ENCODE results near the gene AADACL4. TPM values are rescaled to one million over a fixed set of nuclear protein-coding genes. Genes with fewer than 3 reads are reported as not detected.
A peak's percentile ranks its signal among the peaks of the same experiment; 100 is the strongest.
"Not testable (repeated sequence)": the region's sequence is repeated elsewhere in the genome, so short reads cannot be mapped to it uniquely, and the experiment has no call there.

The AADACL4 gene
- total and polyA plus RNA-seq, 2 donors (not counting 1 experiment from before 2014, with no cell fraction given), result not detected

- ATAC-seq (ENCODE audit: low read depth); H3K27me3 ChIP-seq (replicated peaks in 1 of 4; ENCODE audit: control extremely low read depth in 1 of 4, control insufficient read depth in 3 of 4, insufficient read depth in 4 of 4, low read length in 3 of 4); H3K4me3 ChIP-seq (ENCODE audit: control extremely low read depth in 1 of 5, extremely low read depth in 1 of 5, insufficient read depth in 1 of 5, low read depth in 2 of 5, low read length in 4 of 5); H3K4me1 ChIP-seq (ENCODE audit: control insufficient read depth in 2 of 2, insufficient read depth in 2 of 2, low read length in 2 of 2); H3K27ac ChIP-seq (ENCODE audit: low read length in 2 of 2); H2AFZ ChIP-seq (ENCODE audit: insufficient read depth, low read depth, low read length, poor library complexity, severe bottlenecking); H3K36me3 ChIP-seq (replicated peaks in 1 of 2; ENCODE audit: control extremely low read depth in 1 of 2, control insufficient read depth in 1 of 2, extremely low read depth in 1 of 2, insufficient read depth in 2 of 2, low read length in 1 of 2); H3K4me2 ChIP-seq (replicated peaks; ENCODE audit: low read depth, low read length, poor library complexity, severe bottlenecking); POLR2A ChIA-PET; H3K79me2 ChIP-seq (ENCODE audit: control insufficient read depth, insufficient read depth, low read length); H3K27ac Mint-ChIP-seq; intact Hi-C loops (cut with micrococcal nuclease); H3K9me3 ChIP-seq (ENCODE audit: control extremely low read depth in 1 of 3, control insufficient read depth in 2 of 3, insufficient read depth in 1 of 3, low read length in 2 of 3); H3K4me1 Mint-ChIP-seq; H3K4me3 Mint-ChIP-seq; H4K20me1 ChIP-seq (ENCODE audit: control insufficient read depth, insufficient read depth, low read length, poor library complexity, severe bottlenecking); H3K9ac ChIP-seq (ENCODE audit: low read length); DNase-seq; H3K9me3 Mint-ChIP-seq (ENCODE audit: insufficient read depth): not testable (repeated sequence)
- 92% methylated on average over 6 of the region's 9 CpGs for WGBS (ENCODE audit: insufficient coverage)
- CTCF ChIA-PET, result interaction anchor here (1.2 to 3.8 kb wide), 9 partner anchors 8 to 1302 kb away, joined by 3 to 26 read pairs (median 3); no protein-coding TSS in a partner anchor
- H3K27me3 Mint-ChIP-seq, result peaks cover 14% of the 10 kb centered on the region
Measured at GRCh38 chr1:12657885-12658512, 14.1 kb downstream of the AADACL4 start.

- H3K9ac ChIP-seq (ENCODE audit: low read length), result no peak overlapping the region
- H3K36me3 ChIP-seq (replicated peaks in 1 of 2; ENCODE audit: control extremely low read depth in 1 of 2, control insufficient read depth in 1 of 2, extremely low read depth in 1 of 2, insufficient read depth in 2 of 2, low read length in 1 of 2), result no peaks in the 10 kb centered on the region
- H3K27me3 ChIP-seq (replicated peaks in 1 of 4; ENCODE audit: control extremely low read depth in 1 of 4, control insufficient read depth in 3 of 4, insufficient read depth in 4 of 4, low read length in 3 of 4), result peaks cover 0 to 4% (median 1%) of the 10 kb centered on the region in 4 experiments
- Mint-ChIP-seq H3K4me3 (no peak overlapping the region), H3K27ac (no peak overlapping the region), H3K9me3 (ENCODE audit: insufficient read depth) (peaks cover 3% of the 10 kb centered on the region), H3K4me1 (peaks cover 3% of the 10 kb centered on the region), H3K27me3 (peaks cover 12% of the 10 kb centered on the region)
- intact Hi-C loops (cut with micrococcal nuclease), result loop anchor here (1.0 kb wide), 1 partner anchor 344 kb away; no protein-coding TSS in a partner anchor
- H3K4me3 ChIP-seq (ENCODE audit: control extremely low read depth in 1 of 5, extremely low read depth in 1 of 5, insufficient read depth in 1 of 5, low read depth in 2 of 5, low read length in 4 of 5), result no peak overlapping the region
- ChIA-PET POLR2A (no interaction called here), CTCF (interaction anchor here (0.6 to 3.8 kb wide), 17 partner anchors 9 to 1301 kb away, joined by 3 to 26 read pairs (median 4); partner anchors contain the start of gene DHRS3)
- DNase-seq, result peak; percentile 72
- no peaks in the 10 kb centered on the region for H3K79me2 ChIP-seq (ENCODE audit: control insufficient read depth, insufficient read depth, low read length)
- peak overlapping the region; percentile 27 for H2AFZ ChIP-seq (ENCODE audit: insufficient read depth, low read depth, low read length, poor library complexity, severe bottlenecking)
- peaks cover 4 to 5% of the 10 kb centered on the region in 2 donors for H3K4me1 ChIP-seq (ENCODE audit: control insufficient read depth in 2 of 2, insufficient read depth in 2 of 2, low read length in 2 of 2)
- no peaks in the 10 kb centered on the region for H4K20me1 ChIP-seq (ENCODE audit: control insufficient read depth, insufficient read depth, low read length, poor library complexity, severe bottlenecking)
- 44% methylated on average over 20 of the region's 23 CpGs for WGBS (ENCODE audit: insufficient coverage)
- H3K4me2 ChIP-seq (replicated peaks; ENCODE audit: low read depth, low read length, poor library complexity, severe bottlenecking), result no peak overlapping the region
- TF ChIP-seq EZH2 (IDR thresholded peaks at IDR 0.05; ENCODE audit: borderline replicate concordance, insufficient read depth, low read depth, low read length, poor library complexity, severe bottlenecking) (no peak), CTCF (IDR thresholded peaks at IDR 0.05) (peak; percentile 87)
- no peak overlapping the region for H3K27ac ChIP-seq (ENCODE audit: low read length in 2 of 2)
- peaks cover 0 to 1% (median 0%) of the 10 kb centered on the region in 3 donors for H3K9me3 ChIP-seq (ENCODE audit: control extremely low read depth in 1 of 3, control insufficient read depth in 2 of 3, insufficient read depth in 1 of 3, low read length in 2 of 3)
- peak; percentile 65 for ATAC-seq (ENCODE audit: low read depth)
Measured at GRCh38 chr1:12658531-12659453, 14.9 kb downstream of the AADACL4 start.

Data from B cell (primary cell).